HEK293 (cell line): Measurements from ENCODE around the gene CNTNAP5.

Experiments used
- CTCF ChIA-PET: fragments of 350-600 bp; formaldehyde crosslinking; extraction: SDS; loops from one replicate; lab custom pipeline; 2021; ENCODE audit warnings: antibody characterized with exemption; lab: Yijun Ruan, JAX
- POLR2A ChIA-PET: fragments of 300-600 bp; formaldehyde crosslinking; extraction: SDS; loops from one replicate; lab custom pipeline; 2020; ENCODE audit warnings: antibody characterized with exemption, inconsistent platforms; lab: Yijun Ruan, JAX
- H3K27ac ChIP-seq: fragments of 200-500 bp; sonication (Bioruptor generic); 2 replicates; pipeline ENCODE4 v1.5.1; 2014; ENCODE audit warnings: low read depth, low read length, control low read depth, inconsistent platforms; ENCODE audit errors: extremely low read depth
- H3K36me3 ChIP-seq, 2 experiments: fragments of 200-500 bp in 1 of 2; sonication (Bioruptor generic) in 1 of 2; 1 replicate in 1 of 2; 2 replicates in 1 of 2; pipeline ENCODE4 v1.5.1; 2014 to 2017; ENCODE audit warnings: inconsistent platforms in 2 of 2, low read length in 2 of 2; ENCODE audit not compliant: control insufficient read depth in 2 of 2, insufficient read depth in 1 of 2
- H3K4me1 ChIP-seq: fragments of 200-500 bp; sonication (Bioruptor generic); 2 replicates; pipeline ENCODE4 v1.5.1; 2014; ENCODE audit warnings: mild to moderate bottlenecking, low read length, inconsistent platforms; ENCODE audit not compliant: control insufficient read depth, insufficient read depth
- H3K4me3 ChIP-seq: 2 replicates; pipeline ENCODE4 v1.5.1; 2011; ENCODE audit warnings: low read depth, mild to moderate bottlenecking, control low read depth, low read length, moderate library complexity
- H3K9me3 ChIP-seq: fragments of 200-500 bp; sonication (Bioruptor generic); 2 replicates; pipeline ENCODE4 v1.5.1; 2014; ENCODE audit warnings: low read depth, low read length, inconsistent platforms; ENCODE audit not compliant: control insufficient read depth, insufficient read depth
- BCL6B ChIP-seq: fragments of 450-650 bp; formaldehyde crosslinking; IDR thresholded peaks from 2 replicates; pipeline ENCODE4 v1.5.1; 2017; ENCODE audit warnings: missing biosample characterization, missing genetic modification characterization
- FEZF1 ChIP-seq: fragments of 450-650 bp; formaldehyde crosslinking; IDR thresholded peaks from 2 replicates; pipeline ENCODE4 v1.5.1; 2016; ENCODE audit warnings: missing biosample characterization, missing genetic modification characterization
- GLIS1 ChIP-seq: fragments of 450-650 bp; formaldehyde crosslinking; IDR thresholded peaks from 2 replicates; pipeline ENCODE4 v1.5.1; 2016; ENCODE audit warnings: missing biosample characterization, missing genetic modification characterization
- HOXC10 ChIP-seq: sonication (generic); formaldehyde crosslinking; IDR thresholded peaks from 2 replicates; pipeline ENCODE4 v1.8.1; 2023; ENCODE audit warnings: mild to moderate bottlenecking, missing genetic modification reagents
- IKZF3 ChIP-seq: fragments of 450-650 bp; IDR thresholded peaks from 2 replicates; pipeline ENCODE4 v1.5.0; 2018; ENCODE audit warnings: missing biosample characterization, mild to moderate bottlenecking, missing genetic modification characterization, moderate library complexity
- KLF16 ChIP-seq: fragments of 450-650 bp; formaldehyde crosslinking; IDR thresholded peaks from 2 replicates; pipeline ENCODE4 v1.5.1; 2017; ENCODE audit warnings: missing biosample characterization, missing genetic modification characterization
- PRDM10 ChIP-seq: fragments of 450-650 bp; formaldehyde crosslinking; IDR thresholded peaks from 2 replicates; pipeline ENCODE4 v1.5.1; 2016; ENCODE audit warnings: missing biosample characterization, missing genetic modification characterization
- SP2 ChIP-seq: fragments of 450-650 bp; formaldehyde crosslinking; IDR thresholded peaks from 2 replicates; pipeline ENCODE4 v1.5.1; 2016; ENCODE audit warnings: missing biosample characterization, missing genetic modification characterization
- ZNF10 ChIP-seq: fragments of 450-650 bp; formaldehyde crosslinking; IDR thresholded peaks from 2 replicates; pipeline ENCODE4 v1.5.1; 2017; ENCODE audit warnings: missing biosample characterization, missing genetic modification characterization
- ZNF148 ChIP-seq: fragments of 450-650 bp; formaldehyde crosslinking; IDR thresholded peaks from 2 replicates; pipeline ENCODE4 v1.5.0; 2017; ENCODE audit warnings: missing biosample characterization, missing genetic modification characterization, borderline replicate concordance
- ZNF155 ChIP-seq: fragments of 450-650 bp; formaldehyde crosslinking; IDR thresholded peaks from 2 replicates; pipeline ENCODE4 v1.5.1; 2016; ENCODE audit warnings: missing biosample characterization, missing genetic modification characterization
- ZNF248 ChIP-seq: fragments of 450-650 bp; formaldehyde crosslinking; IDR thresholded peaks from 2 replicates; pipeline ENCODE4 v1.5.1; 2017; ENCODE audit warnings: missing biosample characterization, missing genetic modification characterization
- ZNF324 ChIP-seq: fragments of 450-650 bp; formaldehyde crosslinking; IDR thresholded peaks from 2 replicates; pipeline ENCODE4 v1.5.1; 2016; ENCODE audit warnings: missing biosample characterization, missing genetic modification characterization
- ZNF350 ChIP-seq: fragments of 450-650 bp; formaldehyde crosslinking; IDR thresholded peaks from 2 replicates; pipeline ENCODE4 v1.5.0; 2017; ENCODE audit warnings: missing biosample characterization, mild to moderate bottlenecking, missing genetic modification characterization
- ZNF426 ChIP-seq: fragments of 450-650 bp; formaldehyde crosslinking; IDR thresholded peaks from 2 replicates; pipeline ENCODE4 v1.5.1; 2017; ENCODE audit warnings: missing biosample characterization, missing genetic modification characterization, mild to moderate bottlenecking, inconsistent platforms, moderate library complexity
- ZNF513 ChIP-seq: fragments of 450-650 bp; IDR thresholded peaks from 2 replicates; pipeline ENCODE4 v1.5.1; 2018; ENCODE audit warnings: missing biosample characterization, missing genetic modification characterization
- ZNF626 ChIP-seq: fragments of 450-650 bp; sonication (Bioruptor Pico); formaldehyde crosslinking; IDR thresholded peaks from 2 replicates; pipeline ENCODE4 v1.5.1; 2018; ENCODE audit warnings: missing biosample characterization, missing genetic modification characterization, inconsistent platforms
- ZNF645 ChIP-seq: fragments of 450-650 bp; formaldehyde crosslinking; IDR thresholded peaks from 2 replicates; pipeline ENCODE4; 2016; ENCODE audit warnings: missing biosample characterization, missing genetic modification characterization
- TF ChIP-seq, protein P1 (sequence below): sonication (generic); formaldehyde crosslinking; IDR thresholded peaks from 2 replicates; pipeline ENCODE4 v1.8.1; 2022; ENCODE audit warnings: mild to moderate bottlenecking, moderate library complexity, missing genetic modification reagents

CNTNAP5 gene

DNA sequence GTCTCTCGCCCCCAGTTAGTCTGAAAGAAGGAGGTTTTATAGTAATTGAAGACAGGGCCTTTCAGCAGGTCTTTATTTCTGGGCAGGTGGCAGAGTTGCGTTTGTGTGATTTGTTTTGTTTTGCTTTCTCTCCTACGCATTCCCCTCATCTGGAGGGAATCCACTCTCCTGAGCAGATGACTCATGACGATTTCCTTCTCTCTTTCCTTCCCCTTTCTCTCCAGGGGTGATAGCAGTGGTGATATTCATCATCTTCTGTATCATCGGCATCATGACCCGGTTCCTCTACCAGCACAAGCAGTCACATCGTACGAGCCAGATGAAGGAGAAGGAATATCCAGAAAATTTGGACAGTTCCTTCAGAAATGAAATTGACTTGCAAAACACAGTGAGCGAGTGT, 888.8 kb downstream of the CNTNAP5 start (continued):
- TF ChIP-seq, protein P1, sequence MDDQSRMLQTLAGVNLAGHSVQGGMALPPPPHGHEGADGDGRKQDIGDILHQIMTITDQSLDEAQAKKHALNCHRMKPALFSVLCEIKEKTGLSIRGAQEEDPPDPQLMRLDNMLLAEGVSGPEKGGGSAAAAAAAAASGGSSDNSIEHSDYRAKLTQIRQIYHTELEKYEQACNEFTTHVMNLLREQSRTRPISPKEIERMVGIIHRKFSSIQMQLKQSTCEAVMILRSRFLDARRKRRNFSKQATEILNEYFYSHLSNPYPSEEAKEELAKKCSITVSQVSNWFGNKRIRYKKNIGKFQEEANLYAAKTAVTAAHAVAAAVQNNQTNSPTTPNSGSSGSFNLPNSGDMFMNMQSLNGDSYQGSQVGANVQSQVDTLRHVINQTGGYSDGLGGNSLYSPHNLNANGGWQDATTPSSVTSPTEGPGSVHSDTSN (CRISPR knock-in tag), result no peak
- TF ChIP-seq KLF16 (tag by site-specific recombination) (no peak), ZNF426 (no peak), ZNF248 (tag by site-specific recombination) (no peak), BCL6B (no peak), ZNF10 (tag by site-specific recombination) (no peak), GLIS1 (tag by site-specific recombination) (no peak), IKZF3 (tag by site-specific recombination) (no peak)

DNA sequence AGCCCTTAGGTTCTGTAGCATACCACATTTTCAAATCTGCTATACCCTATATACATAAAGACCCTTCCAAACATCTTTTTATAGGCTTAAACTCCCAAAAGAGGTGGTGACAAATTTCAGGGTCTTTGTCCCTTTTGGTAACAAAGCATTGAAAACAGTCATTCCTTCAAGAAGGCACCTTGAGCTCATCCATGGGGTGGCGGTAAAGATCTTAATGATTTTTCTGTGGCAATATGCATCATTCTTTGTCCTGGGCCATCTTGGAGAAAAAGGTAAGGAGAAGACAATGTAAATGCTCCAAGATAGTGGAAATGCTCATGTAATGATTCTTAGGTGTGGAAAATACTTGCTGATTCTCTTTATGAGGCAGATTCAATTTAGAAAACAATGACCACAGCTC, 890.5 kb downstream of the CNTNAP5 start:
- Histone ChIP-seq H3K36me3 (no peaks in the 10 kb centered on the region), H3K4me1 (no peaks in the 10 kb centered on the region), H3K9me3 (no peaks in the 10 kb centered on the region), H3K4me3 (no peak overlapping the region), H3K27ac (no peak overlapping the region)
- CTCF ChIA-PET, result no interaction called here
- POLR2A ChIA-PET, result no interaction called here
- TF ChIP-seq ZNF350 (tag by site-specific recombination) (no peak), ZNF324 (no peak), ZNF148 (tag by site-specific recombination) (no peak), FEZF1 (no peak), ZNF645 (tag by site-specific recombination) (no peak), SP2 (tag by site-specific recombination) (no peak), PRDM10 (tag by site-specific recombination) (no peak), ZNF626 (tag by site-specific recombination) (no peak), ZNF155 (tag by site-specific recombination) (no peak), HOXC10 (CRISPR knock-in tag) (no peak), ZNF513 (no peak)
